Smooth muscle cell of the brain vasculature (primary cell): ENCODE measurements around the gene PIR.

ENCODE experiments used
- DNase-seq: peaks from one replicate; pipeline ENCODE4 v3.0.0-alpha.2; 2012; ENCODE audit warnings: low read depth, low spot score

Gene PIR

DNA sequence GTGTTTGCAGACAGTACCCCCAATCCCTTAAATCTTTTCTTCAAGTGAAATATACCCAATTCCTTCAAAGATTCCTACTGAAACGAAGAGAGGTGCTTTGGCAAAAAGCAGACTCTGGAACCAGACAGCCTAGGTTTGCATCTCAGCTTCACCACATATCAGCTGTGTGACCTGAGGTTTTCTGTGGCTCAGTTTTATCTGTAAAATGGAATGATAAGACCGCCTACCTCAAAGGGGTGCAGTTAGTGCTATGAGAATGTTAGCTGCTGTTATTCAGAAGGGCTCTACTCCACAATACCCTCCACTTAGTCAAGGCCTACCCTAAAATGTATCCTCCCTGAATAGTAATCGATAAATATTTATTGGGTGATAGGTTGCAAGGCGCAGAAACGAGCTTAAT is 664 bp downstream of the PIR start:
- no peak for DNase-seq

- no peak for DNase-seq
Observed at GRCh38 chrX:15483891-15484290, 9.2 kb downstream of the PIR start.

DNA sequence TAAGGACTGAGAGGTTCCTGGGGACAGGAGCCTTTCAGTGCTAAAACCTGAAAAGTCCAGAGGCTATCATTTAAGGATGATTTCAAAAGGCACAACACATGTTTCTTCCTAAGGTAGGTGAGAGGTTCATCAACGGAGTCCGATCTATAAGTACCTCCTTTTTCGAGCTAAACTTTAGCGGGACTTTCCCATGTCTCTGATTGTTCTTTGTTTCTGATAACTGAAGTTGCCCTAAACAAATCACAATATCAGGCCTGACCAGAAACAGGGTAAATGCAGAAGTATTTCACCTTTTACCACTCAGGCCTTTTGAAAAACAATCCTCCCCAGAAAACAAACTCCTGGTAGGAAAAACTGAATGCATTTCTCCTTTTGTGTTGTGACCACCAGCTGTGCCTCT is 17.6 kb downstream of the PIR start:
- DNase-seq = no peak

DNA sequence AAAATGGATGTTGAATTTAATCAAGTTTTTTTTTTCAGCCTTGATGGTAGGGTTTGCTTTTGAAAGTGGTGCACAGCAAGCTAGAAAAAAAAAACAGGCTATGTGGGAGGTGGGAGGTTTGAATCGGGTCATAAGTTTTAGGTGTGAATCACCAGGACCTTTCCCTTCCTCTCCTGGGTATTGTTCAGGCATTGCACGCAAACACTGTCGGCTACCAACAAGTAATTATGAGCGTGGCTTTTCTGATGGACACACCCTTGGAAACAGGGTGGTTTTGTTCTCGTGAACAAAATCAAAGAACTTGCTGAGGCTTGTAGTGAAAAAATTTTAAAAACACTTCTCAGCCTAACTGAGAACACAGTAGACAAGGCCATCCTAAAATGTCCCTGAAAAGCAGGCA is 18.1 kb downstream of the PIR start:
- no peak for DNase-seq

DNA sequence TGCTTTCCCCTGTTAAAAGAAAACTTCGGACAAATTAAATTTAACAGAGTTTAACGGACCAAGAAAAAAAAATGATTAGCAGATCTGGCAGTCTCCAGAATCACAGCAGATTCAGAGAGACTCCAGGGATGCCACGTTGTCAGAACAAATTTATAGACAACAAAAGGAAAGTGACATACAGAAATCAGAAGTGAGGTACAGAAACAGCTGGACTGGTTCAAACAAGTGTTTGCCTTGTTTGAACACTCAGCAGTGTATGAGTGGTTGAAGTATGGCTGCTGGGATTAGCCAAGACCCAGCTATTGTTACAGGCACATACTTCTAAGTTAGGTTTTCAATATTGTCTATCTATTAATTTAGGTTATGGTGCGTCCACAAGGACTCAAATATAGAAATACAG is 19.1 kb downstream of the PIR start:
- DNase-seq = no peak

- no peak for DNase-seq
Observed at GRCh38 chrX:15472531-15472930, 20.6 kb downstream of the PIR start.

DNA sequence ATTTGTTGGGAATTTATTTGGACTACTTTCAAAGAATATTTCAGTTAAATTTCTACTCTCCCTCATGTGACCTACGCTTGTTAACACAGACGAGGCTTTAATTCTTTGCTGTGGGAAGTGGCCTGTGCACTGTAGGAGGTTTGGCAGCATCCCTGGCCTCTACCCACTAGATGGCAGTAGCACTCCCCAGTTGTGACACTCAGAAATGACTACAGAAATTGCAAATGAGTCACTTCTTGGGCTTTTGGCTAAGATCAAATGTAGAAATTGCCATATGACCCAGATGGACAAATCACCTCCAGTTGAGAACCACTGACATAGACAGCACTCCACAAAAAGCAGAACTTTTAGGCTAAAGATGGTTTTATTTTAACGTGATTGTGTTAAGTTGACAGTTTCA is 22.1 kb downstream of the PIR start:
- DNase-seq = peak; percentile 20

- no peak for DNase-seq
Observed at GRCh38 chrX:15469613-15470012, 23.5 kb downstream of the PIR start.

DNA sequence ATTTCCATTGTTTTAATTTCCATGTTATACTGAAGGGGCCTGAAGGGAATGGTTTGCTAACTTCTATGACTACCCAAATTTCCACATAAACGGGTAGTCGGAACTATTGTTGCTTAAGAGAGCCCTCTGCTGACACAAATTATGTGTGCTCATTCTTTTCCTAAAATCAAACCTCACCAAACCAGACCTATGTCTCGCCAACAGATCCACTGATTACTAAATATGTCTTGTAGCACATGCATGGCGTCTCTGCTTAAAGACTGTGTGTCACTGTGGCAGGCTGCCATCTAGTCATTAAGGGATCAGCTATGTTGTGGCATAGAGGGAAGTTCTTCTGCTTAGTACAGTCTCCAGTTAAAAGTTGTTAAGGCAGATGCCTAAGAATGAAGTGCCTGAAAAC is 25.1 kb downstream of the PIR start:
- no peak for DNase-seq

DNA sequence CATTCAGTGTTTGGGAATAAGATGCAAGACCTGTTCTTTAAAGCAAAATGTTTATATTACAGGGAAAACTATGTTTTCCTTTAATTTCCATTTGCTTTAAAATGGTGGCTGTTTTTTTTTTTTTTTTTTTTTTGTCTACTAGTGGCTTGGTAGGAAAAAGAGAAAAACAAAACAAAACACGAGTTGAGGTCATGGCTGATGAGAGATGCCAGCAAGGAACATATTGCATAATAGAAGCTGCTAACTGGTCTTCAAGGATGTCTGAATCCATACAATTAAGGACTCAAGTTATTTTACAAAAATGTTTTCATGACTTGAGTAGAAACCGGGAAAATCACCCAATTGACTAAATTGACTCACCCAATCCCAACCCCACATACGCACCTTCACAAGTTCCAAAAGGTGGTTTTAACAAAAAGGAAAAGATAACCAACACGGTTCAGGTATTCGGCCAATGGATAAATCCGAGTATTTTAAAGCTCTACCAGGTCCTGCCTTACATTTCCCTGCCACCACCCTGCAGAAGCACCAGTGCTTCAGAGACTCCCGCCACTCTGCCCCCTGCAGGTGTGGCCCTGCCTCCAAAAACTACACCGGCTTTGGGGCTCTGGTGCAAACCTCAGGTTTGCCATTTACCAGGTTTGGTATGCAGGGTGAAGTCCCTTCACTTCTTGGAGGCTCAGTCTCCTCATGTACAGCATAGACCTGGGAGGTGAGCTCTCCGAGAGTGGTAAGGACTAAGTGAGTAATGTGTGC is 27.1 kb downstream of the PIR start:
- DNase-seq = no peak

DNA sequence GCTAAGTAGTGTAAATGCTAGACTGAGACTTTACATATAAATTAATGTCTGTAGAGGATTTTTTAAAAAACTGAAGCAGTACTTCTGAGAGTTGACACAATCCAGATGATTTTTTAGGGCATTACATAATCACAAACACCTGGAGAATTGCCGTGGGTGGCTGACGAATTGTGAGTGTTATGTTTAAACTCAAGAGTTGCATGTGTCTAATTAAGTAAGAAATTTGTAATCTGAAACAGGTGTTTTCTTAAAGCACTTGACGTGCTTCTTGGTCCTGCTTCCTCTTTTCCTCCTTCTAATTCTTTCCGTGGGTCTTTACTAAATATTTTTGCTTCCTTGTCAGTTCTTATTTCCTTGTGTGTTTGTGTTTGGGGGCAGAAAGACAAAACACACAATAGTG is 27.8 kb downstream of the PIR start:
- no peak for DNase-seq

- no peak for DNase-seq
Observed at GRCh38 chrX:15464704-15465103, 28.4 kb downstream of the PIR start.

GRCh38 chrX:15451913-15452312 is 41.2 kb downstream of the PIR start:
- DNase-seq = no peak

DNA sequence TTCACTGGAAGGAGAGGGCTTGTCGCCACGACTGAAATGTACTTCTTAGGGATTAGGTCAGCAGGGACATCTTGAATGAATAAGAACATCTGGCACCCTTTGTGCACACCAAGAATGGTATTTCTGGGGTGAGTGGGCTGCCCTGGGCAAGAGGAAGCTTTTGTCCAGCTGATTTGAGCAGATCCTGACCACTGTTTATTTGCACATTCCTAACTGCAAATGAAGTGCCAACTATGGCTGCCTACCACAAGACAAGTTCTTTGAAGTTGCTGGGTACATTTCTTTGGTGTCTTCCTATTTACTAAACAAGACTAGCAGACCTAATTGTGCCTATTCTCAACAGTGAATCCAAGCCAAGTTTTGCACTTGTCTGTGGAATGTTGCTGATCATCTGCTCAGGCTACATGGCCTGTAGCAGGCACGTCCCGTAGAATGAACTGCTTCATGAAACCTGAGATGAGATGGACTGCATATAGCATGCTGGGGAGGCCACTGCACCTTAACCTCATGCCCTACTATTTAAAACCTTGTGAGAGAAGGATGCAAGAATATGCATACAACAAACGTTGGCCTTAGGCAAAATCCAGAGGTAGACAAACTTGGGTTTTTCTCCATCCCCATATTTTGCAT is 45.0 kb downstream of the PIR start:
- DNase-seq = no peak

DNA sequence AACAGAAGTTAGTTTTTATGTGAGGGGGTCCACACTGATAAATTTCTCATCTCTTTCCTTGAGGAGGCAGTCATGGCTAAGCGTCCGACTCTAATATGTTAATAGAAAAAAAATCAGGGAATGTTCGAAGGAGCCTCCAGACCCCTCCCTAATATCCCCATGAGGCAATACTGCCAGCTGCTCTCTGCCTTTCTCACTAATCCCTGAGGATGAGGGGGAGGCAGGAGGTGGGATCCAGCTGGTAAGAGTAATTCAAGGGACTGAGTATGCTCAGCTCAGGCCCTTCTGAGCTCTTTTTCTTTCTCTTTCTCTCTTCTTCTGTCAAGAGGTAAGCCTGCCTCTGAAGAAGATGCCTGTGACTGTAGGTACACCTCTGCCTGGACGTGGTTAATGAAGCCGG is 51.7 kb downstream of the PIR start:
- no peak for DNase-seq

- DNase-seq = no peak
Observed at GRCh38 chrX:15438332-15438731, 54.8 kb downstream of the PIR start.

DNA sequence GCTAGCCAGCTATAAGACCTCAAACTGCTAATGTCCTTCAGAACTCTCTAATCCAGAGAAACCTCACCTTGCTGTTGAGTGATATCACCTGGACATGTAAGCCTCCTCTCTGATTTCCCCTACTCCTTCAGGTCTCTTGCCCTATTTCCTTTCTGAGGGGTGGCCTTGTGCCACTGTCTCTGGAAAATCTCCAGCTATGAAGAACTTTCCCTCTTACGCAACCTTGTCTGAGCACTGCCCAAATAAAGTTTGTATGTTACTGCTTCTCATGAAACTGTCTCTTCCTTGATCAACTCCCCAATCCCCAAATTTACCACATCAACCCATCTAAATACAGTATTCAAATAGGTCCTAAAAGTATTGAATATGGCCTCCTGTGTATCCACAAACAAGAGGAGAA is 55.4 kb downstream of the PIR start:
- no peak for DNase-seq

DNA sequence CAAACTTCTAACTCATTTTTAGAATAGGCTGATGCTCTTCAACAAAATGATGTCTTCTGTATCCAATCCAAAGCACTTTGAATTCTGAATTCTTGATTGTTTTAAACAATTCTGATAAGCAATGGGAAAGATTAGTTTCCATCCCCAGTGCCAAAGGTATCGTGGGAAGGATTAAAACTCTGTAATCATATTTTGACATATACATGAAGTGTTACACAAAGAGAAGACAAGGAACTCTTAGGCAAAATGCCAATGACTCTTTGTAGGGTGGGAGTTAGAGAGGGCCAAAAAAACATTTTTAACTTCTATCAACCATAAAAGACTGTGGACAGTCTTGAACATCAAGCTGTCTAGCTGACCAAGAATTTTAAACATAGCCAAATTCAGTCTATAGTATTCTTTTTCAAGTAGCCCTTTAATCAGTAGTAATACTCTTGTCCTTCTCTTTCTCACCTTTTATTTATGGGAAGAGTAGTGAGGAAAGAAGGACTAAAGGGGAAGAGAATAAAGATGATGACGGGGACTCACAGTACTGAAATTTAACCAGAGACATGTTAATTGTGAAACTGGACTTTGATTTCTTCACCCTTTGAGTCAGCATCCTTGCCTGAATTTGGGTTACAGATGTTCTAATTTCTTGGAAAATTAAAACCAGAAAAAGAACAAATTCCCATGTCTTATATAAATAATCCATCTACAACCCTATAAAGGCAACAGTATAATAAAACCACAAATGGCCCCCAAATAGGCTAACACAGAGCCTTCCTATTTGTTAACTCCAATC is 57.1 kb downstream of the PIR start:
- DNase-seq = no peak

DNA sequence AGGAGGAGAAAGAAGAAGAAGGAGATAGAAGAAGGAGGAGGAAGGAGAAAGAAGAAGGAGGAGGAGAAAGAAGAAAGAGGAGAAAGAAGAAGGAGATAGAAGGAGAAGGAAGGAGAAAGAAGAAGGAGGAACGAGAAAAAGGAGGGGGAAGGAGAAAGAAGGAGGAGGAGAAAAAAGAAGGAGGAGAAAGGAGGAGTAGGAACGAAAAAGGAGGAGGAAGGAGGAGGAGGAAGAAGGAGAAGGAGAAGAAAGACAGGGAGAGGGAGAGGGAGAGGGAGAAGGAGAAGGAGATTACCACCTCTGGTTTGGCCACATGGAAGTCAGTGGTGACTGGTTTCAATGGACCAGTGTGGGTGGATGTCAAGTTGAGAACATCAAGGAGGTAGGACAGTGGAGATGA is 58.9 kb downstream of the PIR start:
- no peak for DNase-seq

GRCh38 chrX:15430584-15430983 is 62.5 kb downstream of the PIR start:
- DNase-seq = no peak

GRCh38 chrX:15430076-15430475 is 63.1 kb downstream of the PIR start:
- DNase-seq = no peak

GRCh38 chrX:15425024-15425423 is 68.1 kb downstream of the PIR start:
- no peak for DNase-seq

GRCh38 chrX:15418707-15419181 is 74.4 kb downstream of the PIR start:
- no peak for DNase-seq
